GM23338 (cell line): Measurements from ENCODE around the gene TBCC. TPM values are rescaled to one million over a fixed set of nuclear protein-coding genes. Genes with fewer than 3 reads are reported as not detected.

Experiments
- ATAC-seq: fragments of 200-7000 bp; cut with Tn5 transposase; 3 replicates; pipeline ENCODE4 v1.9.1; 2020
- DNase-seq: peaks from one replicate; pipeline ENCODE4 v3.0.0-alpha.2; 2015; ENCODE audit warnings: low spot score
- H2AFZ ChIP-seq: fragments of 200-600 bp; sonication (generic); 2 replicates; pipeline ENCODE4 v1.8.0; 2016; ENCODE audit warnings: antibody characterized with exemption, mild to moderate bottlenecking, moderate library complexity
- H3F3A ChIP-seq: fragments of 200-600 bp; sonication (generic); replicated peaks from 2 replicates; pipeline ENCODE4 v1.8.0; 2017; ENCODE audit warnings: antibody characterized with exemption, mixed run types, low read depth
- H3K27ac ChIP-seq: fragments of 200-600 bp; sonication (generic); 2 replicates; pipeline ENCODE4 v1.6.1; 2016; ENCODE audit warnings: low read depth
- H3K27me3 ChIP-seq: fragments of 200-600 bp; sonication (generic); 2 replicates; pipeline ENCODE4 v1.8.0; 2016; ENCODE audit warnings: mild to moderate bottlenecking, mixed run types, moderate library complexity; ENCODE audit not compliant: insufficient read depth
- H3K36me3 ChIP-seq: fragments of 200-600 bp; sonication (generic); 2 replicates; pipeline ENCODE4 v1.8.0; 2016; ENCODE audit warnings: mild to moderate bottlenecking; ENCODE audit not compliant: insufficient read depth
- H3K4me1 ChIP-seq: fragments of 200-600 bp; sonication (generic); 2 replicates; pipeline ENCODE4 v1.8.0; 2016; ENCODE audit warnings: mild to moderate bottlenecking, moderate library complexity; ENCODE audit not compliant: insufficient read depth
- H3K4me2 ChIP-seq: fragments of 200-600 bp; sonication (generic); 2 replicates; pipeline ENCODE4 v1.7.1; 2017; ENCODE audit warnings: mixed run types
- H3K4me3 ChIP-seq: fragments of 200-600 bp; sonication (generic); 2 replicates; pipeline ENCODE4 v1.6.1; 2016; ENCODE audit warnings: mixed run types
- H3K79me2 ChIP-seq: fragments of 200-600 bp; sonication (generic); replicated peaks from 2 replicates; pipeline ENCODE4 v1.8.0; 2017; ENCODE audit warnings: mild to moderate bottlenecking; ENCODE audit not compliant: insufficient read depth
- H3K9me2 ChIP-seq: fragments of 200-600 bp; sonication (generic); 2 replicates; pipeline ENCODE4 v1.8.0; 2017; ENCODE audit not compliant: insufficient read depth
- H4K20me1 ChIP-seq: fragments of 200-600 bp; sonication (generic); replicated peaks from 2 replicates; pipeline ENCODE4 v1.8.0; 2017; ENCODE audit warnings: mild to moderate bottlenecking; ENCODE audit not compliant: insufficient read depth
- H3K27ac Mint-ChIP-seq: 2 replicates; pipeline ENCODE4 v1.8.0; 2020; ENCODE audit warnings: inconsistent platforms, mild to moderate bottlenecking, moderate library complexity, mixed read lengths
- H3K27me3 Mint-ChIP-seq: 3 replicates; pipeline ENCODE4 v1.8.0; 2022; ENCODE audit warnings: low read depth, mild to moderate bottlenecking, moderate library complexity, mixed read lengths, inconsistent platforms; ENCODE audit not compliant: insufficient read depth, poor library complexity
- H3K36me3 Mint-ChIP-seq: 3 replicates; pipeline ENCODE4 v1.8.0; 2021; ENCODE audit warnings: low read depth, mild to moderate bottlenecking, inconsistent platforms, moderate library complexity, mixed read lengths
- H3K4me1 Mint-ChIP-seq: 3 replicates; pipeline ENCODE4 v1.8.0; 2020; ENCODE audit warnings: mild to moderate bottlenecking, inconsistent platforms, mixed read lengths
- H3K4me3 Mint-ChIP-seq: 3 replicates; pipeline ENCODE4 v1.8.0; 2021; ENCODE audit warnings: moderate library complexity, mild to moderate bottlenecking, inconsistent platforms, mixed read lengths
- H3K9me3 Mint-ChIP-seq: 3 replicates; pipeline ENCODE4 v1.8.0; 2020; ENCODE audit warnings: moderate library complexity, mild to moderate bottlenecking, inconsistent platforms, mixed read lengths
- CREB1 ChIP-seq: fragments of 250-450 bp; sonication (Bioruptor Pico); IDR thresholded peaks from 2 replicates; pipeline ENCODE4 v1.5.0; 2020; ENCODE audit warnings: low read depth, mild to moderate bottlenecking, moderate library complexity
- ETS1 ChIP-seq: IDR thresholded peaks from 2 replicates; pipeline ENCODE4 v1.6.1; 2016; ENCODE audit warnings: antibody characterized with exemption
- EZH2phosphoT487 ChIP-seq: fragments of 200-600 bp; sonication (generic); IDR thresholded peaks from one replicate; pipeline ENCODE4 v1.8.1; 2018; ENCODE audit warnings: antibody characterized with exemption; ENCODE audit not compliant: unreplicated experiment
- JUNB ChIP-seq: IDR thresholded peaks from one replicate; pipeline ENCODE4 v1.6.1; 2016; ENCODE audit warnings: antibody characterized with exemption; ENCODE audit not compliant: unreplicated experiment
- NANOG ChIP-seq: IDR thresholded peaks from 2 replicates; pipeline ENCODE4 v1.6.1; 2016; ENCODE audit warnings: antibody characterized with exemption, borderline replicate concordance
- POLR2AphosphoS5 ChIP-seq: IDR thresholded peaks from 2 replicates; pipeline ENCODE4 v1.6.1; 2016; ENCODE audit warnings: antibody characterized with exemption, low read depth
- REST ChIP-seq: IDR thresholded peaks from one replicate; pipeline ENCODE4 v1.6.1; 2018; ENCODE audit warnings: antibody characterized with exemption; ENCODE audit not compliant: unreplicated experiment
- STAT1 ChIP-seq: IDR thresholded peaks from one replicate; pipeline ENCODE4 v1.6.1; 2016; ENCODE audit warnings: antibody characterized with exemption; ENCODE audit not compliant: unreplicated experiment
- ZNF114 ChIP-seq: fragments of 250-450 bp; sonication (Bioruptor Pico); IDR thresholded peaks from 2 replicates; pipeline ENCODE4 v1.5.0; 2020; ENCODE audit warnings: mild to moderate bottlenecking, moderate library complexity
- ZNF331 ChIP-seq: fragments of 250-450 bp; sonication (Bioruptor Pico); IDR thresholded peaks from 2 replicates; pipeline ENCODE4 v1.5.0; 2020; ENCODE audit warnings: low read depth, mild to moderate bottlenecking, moderate library complexity
- polyA plus RNA-seq: library from polyadenylated mRNA; unstranded; fragments of >200 nt; fragmentation: Nextera tagmentation; extraction: Ambion mirVana; gene quantifications from 2 replicates; pipeline ENCODE4 v1.2.1, GENCODE V29; 2016
- total RNA-seq: library from RNA; depleted of rRNA; stranded (reverse); fragments of >200 nt; shearing (Covaris generic); gene quantifications from 2 replicates; pipeline ENCODE4 v1.2.3, GENCODE V29; 2014
- TF ChIP-seq, protein P1 (sequence below): fragments of 250-450 bp; sonication (Bioruptor Pico); IDR thresholded peaks from 2 replicates; pipeline ENCODE4 v1.5.0; 2020; ENCODE audit warnings: mild to moderate bottlenecking, moderate library complexity

TBCC gene
- total and polyA plus RNA-seq, 2 experiments from 2014 or later = 45.0 to 48.3 TPM

DNA sequence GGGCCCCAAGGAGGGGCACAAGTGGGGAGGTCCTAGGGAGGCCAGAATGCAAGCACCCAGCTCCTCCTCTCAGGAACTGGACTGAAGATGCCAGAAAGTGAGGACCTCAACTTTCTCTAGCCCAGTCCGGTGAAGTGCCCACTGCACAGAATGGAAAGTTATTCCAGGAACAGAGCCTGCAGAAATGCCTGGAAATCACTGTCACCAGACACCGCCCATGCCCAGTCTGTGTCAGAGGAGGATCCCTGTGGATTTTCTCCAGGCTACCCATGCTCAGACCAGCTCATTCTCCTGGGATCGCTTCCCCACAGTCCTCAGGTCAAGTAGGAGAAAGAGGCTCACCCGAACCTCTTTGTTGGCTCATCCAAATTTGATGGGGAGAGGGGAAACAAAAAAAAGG lies 30.0 kb downstream of the TBCC start (continued):
- TF ChIP-seq REST (no peak), EZH2phosphoT487 (no peak), POLR2AphosphoS5 (no peak), ZNF331 (CRISPR knock-in tag) (no peak), ETS1 (no peak), NANOG (no peak), JUNB (no peak), CREB1 (CRISPR knock-in tag) (no peak), ZNF114 (CRISPR knock-in tag) (no peak), STAT1 (no peak)

DNA sequence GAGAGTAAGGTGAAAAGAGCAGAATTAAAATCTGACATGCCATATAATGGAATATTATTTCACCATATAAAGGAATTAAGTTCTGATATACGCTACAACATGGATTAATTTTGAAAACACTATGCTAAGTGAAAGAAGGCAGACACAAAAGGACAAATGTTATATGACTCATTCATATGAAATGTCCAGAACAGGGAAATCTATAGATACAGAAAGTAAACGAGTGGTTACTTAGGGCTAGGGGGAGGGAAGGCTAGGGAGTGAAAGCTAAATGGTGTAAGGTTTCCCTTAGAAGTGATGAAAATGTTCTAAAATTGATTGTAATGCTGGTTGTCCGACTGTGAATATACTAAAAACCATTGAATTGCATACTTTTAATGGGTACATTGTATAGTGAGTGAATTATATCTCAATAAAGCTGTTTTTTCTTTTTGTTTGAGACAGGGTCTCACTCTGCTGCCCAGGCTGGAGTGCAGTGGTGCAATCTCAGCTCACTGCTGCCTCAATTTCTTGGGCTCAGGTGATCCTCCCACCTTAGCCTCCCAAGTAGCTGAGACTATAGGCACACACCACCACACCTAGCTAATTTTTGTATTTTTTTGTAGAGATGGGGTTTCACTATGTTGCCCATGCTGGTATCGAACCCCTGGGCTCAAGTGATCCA lies 31.7 kb downstream of the TBCC start:
- H3K36me3 ChIP-seq = no peaks in the 10 kb centered on the region
- no peaks in the 10 kb centered on the region for H3K79me2 ChIP-seq
- H3K4me3 Mint-ChIP-seq = no peak overlapping the region
- no peaks in the 10 kb centered on the region for H3K9me2 ChIP-seq
- H3K4me1 Mint-ChIP-seq = peaks cover 5% of the 10 kb centered on the region; the same call in 2 of the 3 replicates
- H3K36me3 Mint-ChIP-seq = peaks cover 3% of the 10 kb centered on the region; the same call in 1 of the 3 replicates
- H3K27me3 ChIP-seq = no peaks in the 10 kb centered on the region
- ATAC-seq (no peak), DNase-seq (no peak)
- H3K27ac Mint-ChIP-seq = no peak overlapping the region
- H3K27ac ChIP-seq = no peak overlapping the region
- H3K4me2 ChIP-seq = no peak overlapping the region
- no peak overlapping the region for H2AFZ ChIP-seq
- H3K9me3 Mint-ChIP-seq = peaks cover 12% of the 10 kb centered on the region
- no peak overlapping the region for H3K4me3 ChIP-seq
- no peaks in the 10 kb centered on the region; the same call in 1 of the 2 replicates for H3K4me1 ChIP-seq
- H3F3A ChIP-seq = no peaks in the 10 kb centered on the region
- no peaks in the 10 kb centered on the region for H4K20me1 ChIP-seq
- H3K27me3 Mint-ChIP-seq = no peaks in the 10 kb centered on the region
- TF ChIP-seq STAT1 (no peak), POLR2AphosphoS5 (no peak), REST (no peak), EZH2phosphoT487 (no peak)
- TF ChIP-seq, protein P1, sequence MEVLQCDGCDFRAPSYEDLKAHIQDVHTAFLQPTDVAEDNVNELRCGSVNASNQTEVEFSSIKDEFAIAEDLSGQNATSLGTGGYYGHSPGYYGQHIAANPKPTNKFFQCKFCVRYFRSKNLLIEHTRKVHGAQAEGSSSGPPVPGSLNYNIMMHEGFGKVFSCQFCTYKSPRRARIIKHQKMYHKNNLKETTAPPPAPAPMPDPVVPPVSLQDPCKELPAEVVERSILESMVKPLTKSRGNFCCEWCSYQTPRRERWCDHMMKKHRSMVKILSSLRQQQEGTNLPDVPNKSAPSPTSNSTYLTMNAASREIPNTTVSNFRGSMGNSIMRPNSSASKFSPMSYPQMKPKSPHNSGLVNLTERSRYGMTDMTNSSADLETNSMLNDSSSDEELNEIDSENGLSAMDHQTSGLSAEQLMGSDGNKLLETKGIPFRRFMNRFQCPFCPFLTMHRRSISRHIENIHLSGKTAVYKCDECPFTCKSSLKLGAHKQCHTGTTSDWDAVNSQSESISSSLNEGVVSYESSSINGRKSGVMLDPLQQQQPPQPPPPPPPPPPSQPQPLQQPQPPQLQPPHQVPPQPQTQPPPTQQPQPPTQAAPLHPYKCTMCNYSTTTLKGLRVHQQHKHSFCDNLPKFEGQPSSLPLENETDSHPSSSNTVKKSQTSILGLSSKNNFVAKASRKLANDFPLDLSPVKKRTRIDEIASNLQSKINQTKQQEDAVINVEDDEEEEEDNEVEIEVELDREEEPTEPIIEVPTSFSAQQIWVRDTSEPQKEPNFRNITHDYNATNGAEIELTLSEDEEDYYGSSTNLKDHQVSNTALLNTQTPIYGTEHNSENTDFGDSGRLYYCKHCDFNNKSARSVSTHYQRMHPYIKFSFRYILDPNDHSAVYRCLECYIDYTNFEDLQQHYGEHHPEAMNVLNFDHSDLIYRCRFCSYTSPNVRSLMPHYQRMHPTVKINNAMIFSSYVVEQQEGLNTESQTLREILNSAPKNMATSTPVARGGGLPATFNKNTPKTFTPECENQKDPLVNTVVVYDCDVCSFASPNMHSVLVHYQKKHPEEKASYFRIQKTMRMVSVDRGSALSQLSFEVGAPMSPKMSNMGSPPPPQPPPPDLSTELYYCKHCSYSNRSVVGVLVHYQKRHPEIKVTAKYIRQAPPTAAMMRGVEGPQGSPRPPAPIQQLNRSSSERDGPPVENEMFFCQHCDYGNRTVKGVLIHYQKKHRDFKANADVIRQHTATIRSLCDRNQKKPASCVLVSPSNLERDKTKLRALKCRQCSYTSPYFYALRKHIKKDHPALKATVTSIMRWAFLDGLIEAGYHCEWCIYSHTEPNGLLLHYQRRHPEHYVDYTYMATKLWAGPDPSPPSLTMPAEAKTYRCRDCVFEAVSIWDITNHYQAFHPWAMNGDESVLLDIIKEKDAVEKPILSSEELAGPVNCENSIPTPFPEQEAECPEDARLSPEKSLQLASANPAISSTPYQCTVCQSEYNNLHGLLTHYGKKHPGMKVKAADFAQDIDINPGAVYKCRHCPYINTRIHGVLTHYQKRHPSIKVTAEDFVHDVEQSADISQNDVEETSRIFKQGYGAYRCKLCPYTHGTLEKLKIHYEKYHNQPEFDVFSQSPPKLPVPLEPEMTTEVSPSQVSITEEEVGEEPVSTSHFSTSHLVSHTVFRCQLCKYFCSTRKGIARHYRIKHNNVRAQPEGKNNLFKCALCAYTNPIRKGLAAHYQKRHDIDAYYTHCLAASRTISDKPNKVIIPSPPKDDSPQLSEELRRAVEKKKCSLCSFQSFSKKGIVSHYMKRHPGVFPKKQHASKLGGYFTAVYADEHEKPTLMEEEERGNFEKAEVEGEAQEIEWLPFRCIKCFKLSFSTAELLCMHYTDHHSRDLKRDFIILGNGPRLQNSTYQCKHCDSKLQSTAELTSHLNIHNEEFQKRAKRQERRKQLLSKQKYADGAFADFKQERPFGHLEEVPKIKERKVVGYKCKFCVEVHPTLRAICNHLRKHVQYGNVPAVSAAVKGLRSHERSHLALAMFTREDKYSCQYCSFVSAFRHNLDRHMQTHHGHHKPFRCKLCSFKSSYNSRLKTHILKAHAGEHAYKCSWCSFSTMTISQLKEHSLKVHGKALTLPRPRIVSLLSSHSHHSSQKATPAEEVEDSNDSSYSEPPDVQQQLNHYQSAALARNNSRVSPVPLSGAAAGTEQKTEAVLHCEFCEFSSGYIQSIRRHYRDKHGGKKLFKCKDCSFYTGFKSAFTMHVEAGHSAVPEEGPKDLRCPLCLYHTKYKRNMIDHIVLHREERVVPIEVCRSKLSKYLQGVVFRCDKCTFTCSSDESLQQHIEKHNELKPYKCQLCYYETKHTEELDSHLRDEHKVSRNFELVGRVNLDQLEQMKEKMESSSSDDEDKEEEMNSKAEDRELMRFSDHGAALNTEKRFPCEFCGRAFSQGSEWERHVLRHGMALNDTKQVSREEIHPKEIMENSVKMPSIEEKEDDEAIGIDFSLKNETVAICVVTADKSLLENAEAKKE (CRISPR knock-in tag) = no peak
